GM19025 (cell line): ENCODE data around the gene LRIG3.
"Not testable (repeated sequence)": the region's sequence is repeated elsewhere in the genome, so short reads cannot be mapped to it uniquely, and the experiment has no call there.

Source experiments
- ATAC-seq: cut with Tn5 transposase; IDR thresholded peaks from one replicate; pipeline ENCODE4 v1.9.1; 2021; ENCODE audit warnings: mild to moderate bottlenecking, low read depth, moderate library complexity; ENCODE audit not compliant: unreplicated experiment

LRIG3 gene

GRCh38 chr12:58870595-58870994 is 49.7 kb downstream of the LRIG3 start:
- ATAC-seq, result no peak

GRCh38 chr12:58860788-58861240 is 59.5 kb downstream of the LRIG3 start:
- no peak for ATAC-seq

- no peak for ATAC-seq
Measured at GRCh38 chr12:58860056-58860787, 60.1 kb downstream of the LRIG3 start.

GRCh38 chr12:58858030-58858429 is 62.3 kb downstream of the LRIG3 start:
- no peak for ATAC-seq

GRCh38 chr12:58857206-58857605 is 63.1 kb downstream of the LRIG3 start:
- ATAC-seq, result not testable (repeated sequence)

GRCh38 chr12:58855630-58856029 is 64.7 kb downstream of the LRIG3 start:
- not testable (repeated sequence) for ATAC-seq

GRCh38 chr12:58850826-58851225 is 69.5 kb downstream of the LRIG3 start:
- no peak for ATAC-seq

GRCh38 chr12:58847901-58848600 is 72.3 kb downstream of the LRIG3 start:
- ATAC-seq, result no peak

- no peak for ATAC-seq
Measured at GRCh38 chr12:58844161-58844560, 76.1 kb downstream of the LRIG3 start.

GRCh38 chr12:58841058-58841798 is 79.1 kb downstream of the LRIG3 start:
- ATAC-seq, result no peak

GRCh38 chr12:58833853-58834252 is 86.5 kb downstream of the LRIG3 start:
- ATAC-seq, result no peak

GRCh38 chr12:58832920-58833319 is 87.4 kb downstream of the LRIG3 start:
- no peak for ATAC-seq
